MM.1S (cell line): ENCODE results near the gene CBFA2T2.
"Not testable (repeated sequence)": the region's sequence is repeated elsewhere in the genome, so short reads cannot be mapped to it uniquely, and the experiment has no call there.

Experiments
- CTCF ChIP-seq: fragments of 300-600 bp; sonication (generic); IDR thresholded peaks from 2 replicates; pipeline ENCODE4 v1.5.1; 2016; ENCODE audit warnings: antibody characterized with exemption, low read length, mixed read lengths
- EZH2 ChIP-seq: fragments of 300-600 bp; sonication (generic); optimal IDR thresholded peaks from 2 replicates; pipeline ENCODE3; 2017; ENCODE audit warnings: low read depth, mild to moderate bottlenecking, antibody characterized with exemption, low read length, mixed read lengths
- EZH2phosphoT487 ChIP-seq: fragments of 300-600 bp; sonication (generic); IDR thresholded peaks from 2 replicates; pipeline ENCODE4 v1.6.1; 2018; ENCODE audit warnings: antibody characterized with exemption, low read length

DNA sequence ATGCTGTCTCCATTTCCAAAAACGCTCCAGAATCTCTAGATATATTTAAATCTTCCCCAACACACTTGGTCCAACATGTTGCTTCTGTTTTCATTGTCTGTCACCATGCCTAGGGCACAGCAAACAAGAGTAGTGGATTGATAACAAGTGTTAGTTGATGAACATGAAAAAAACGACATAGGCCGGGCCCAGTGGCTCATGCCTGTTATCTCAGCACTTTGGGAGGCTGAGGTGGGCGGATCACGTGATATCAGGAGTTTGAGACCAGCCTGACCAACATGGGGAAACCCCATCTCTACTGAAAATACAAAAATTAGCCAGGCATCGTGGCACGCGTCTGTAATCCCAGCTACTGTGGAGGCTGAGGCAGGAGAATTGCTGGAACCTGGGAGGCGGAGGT, 102.0 kb downstream of the CBFA2T2 start:
- TF ChIP-seq EZH2, CTCF, EZH2phosphoT487: not testable (repeated sequence)
